GM21367 (cell line): ENCODE measurements around the gene ADCY5.

ENCODE experiments used
- ATAC-seq: cut with Tn5 transposase; IDR thresholded peaks from one replicate; pipeline ENCODE4 v1.9.1; 2021; ENCODE audit not compliant: unreplicated experiment

Gene ADCY5

DNA sequence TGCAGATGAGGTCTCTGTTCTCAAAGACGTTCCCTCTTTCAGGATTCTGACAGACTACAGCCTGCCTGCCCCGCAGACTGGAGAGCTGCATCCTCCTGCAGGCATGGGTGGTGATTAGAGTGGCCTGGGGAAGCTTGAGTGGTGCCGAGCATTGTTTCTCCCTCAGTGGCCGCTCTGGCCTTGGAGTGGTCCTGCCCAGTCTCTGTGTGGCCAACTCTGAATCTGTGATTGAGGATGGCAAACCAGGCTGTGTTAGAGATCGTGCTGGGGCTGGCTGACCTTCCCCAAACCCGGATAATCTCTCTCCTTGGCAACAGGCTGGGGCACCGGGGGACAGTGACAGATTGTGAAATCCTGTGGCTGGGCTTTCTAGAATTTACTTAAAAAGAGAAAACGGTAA is 11.0 kb upstream of the ADCY5 start:
- no peak for ATAC-seq

- no peak for ATAC-seq
Observed at GRCh38 chr3:123458255-123458654, 9.4 kb upstream of the ADCY5 start.

- ATAC-seq, result no peak
Observed at GRCh38 chr3:123457841-123458240, 9.0 kb upstream of the ADCY5 start.

DNA sequence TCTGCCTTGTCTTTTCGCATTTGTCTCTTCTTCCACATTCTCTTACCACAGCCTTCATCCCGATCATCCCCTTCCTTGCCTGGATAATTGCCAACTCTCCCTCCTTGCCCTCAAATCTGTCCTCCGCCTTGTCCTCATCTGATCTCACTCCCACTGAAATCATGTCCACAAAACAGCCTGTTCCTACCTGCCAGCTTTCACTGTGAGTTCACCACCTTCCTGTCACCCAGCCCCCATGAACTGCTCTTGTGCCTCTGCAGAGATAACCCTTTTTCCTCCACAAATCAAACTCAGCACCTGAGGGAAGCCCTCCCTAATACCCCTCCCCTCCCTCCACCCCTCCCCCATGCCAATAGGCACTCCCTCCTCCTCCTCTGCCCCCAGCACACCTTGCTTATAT is 4.8 kb upstream of the ADCY5 start:
- no peak for ATAC-seq

- no peak for ATAC-seq
Observed at GRCh38 chr3:123451186-123451585, 2.3 kb upstream of the ADCY5 start.

GRCh38 chr3:123449997-123450604 is 1.2 kb upstream of the ADCY5 start:
- no peak for ATAC-seq

DNA sequence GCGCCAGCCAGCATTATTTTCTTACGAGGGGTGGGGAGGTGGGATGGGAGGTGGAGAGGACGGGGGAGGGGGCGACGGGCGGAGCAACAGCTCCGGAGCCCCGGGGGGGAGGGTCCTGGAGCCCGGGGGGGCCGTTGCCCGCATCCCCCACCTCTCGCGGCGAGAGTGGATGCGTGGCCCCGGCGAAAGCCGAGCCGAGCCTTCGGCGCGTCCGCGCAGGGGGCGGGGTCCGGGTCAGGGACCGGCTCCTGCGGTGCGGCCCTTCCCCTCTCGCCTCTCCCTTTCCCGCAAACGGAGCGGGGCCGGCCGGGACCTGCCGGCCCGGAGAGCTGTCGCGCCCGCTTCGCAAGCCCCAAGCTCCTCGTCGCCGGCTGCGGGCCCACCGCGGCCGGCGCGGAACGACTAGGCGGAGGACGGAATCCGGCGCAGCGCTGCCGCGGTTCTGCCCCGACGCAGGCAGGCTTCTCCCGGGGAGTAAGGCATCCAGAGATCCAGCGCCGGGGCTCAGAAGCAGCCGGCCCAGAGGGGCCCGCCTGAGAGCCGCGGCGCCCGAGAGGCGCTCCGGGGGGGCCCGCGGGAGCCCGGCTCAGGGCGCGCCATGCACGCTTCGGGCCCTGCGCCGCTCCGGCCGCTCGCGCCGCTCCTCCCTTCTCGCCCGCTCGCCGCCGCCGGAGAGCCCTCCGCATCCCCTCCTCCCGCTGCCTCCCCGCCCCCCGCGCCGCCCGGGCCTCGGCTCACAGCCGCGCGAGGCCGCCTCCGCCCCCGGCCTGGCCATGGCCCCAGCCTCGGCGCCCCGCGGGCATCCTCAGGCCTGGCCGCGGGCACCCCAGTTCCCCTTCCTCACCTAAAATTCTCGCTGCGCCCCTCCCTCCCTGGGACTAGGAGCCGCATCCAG is 459 bp upstream of the ADCY5 start:
- ATAC-seq, result no peak

DNA sequence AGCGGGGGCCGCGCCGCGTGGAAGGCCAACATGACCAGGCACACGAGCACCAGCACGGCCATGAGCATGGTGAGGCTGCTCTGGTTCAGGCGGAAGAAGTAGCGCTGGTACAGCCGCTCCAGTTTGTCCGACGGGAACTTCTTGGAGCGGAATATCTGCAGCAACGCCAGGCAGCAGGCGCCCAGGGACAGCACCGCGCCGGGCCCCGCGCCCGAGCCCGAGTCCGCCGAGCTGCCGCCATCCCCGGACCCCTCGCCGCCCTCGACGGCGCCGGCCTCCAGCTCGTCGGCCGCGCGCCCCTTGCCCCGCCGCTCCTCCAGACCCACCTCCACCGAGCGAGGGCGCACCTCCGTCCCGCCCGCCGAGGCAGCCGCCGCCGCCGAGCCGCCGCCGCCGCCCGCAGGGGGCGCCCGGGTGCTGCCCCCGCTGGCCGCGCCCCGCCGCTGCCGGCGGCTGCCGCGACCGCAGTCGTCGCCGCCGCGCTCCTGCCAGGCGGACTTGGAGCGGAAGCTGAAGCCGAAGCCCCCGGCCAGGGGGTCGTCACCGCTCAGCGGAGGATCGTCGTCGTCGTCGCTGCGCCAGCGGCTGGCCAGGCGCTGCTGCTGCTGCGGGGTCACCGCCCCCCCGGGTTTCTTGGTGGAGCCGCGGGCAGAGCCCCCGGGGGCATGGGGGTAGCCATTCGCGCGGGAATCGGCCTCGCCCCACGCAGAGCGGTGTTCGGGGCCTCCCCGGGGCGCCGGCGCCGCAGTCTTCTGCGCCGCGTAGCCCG is 957 bp downstream of the ADCY5 start:
- no peak for ATAC-seq

GRCh38 chr3:123447416-123447748 is 1.5 kb downstream of the ADCY5 start:
- no peak for ATAC-seq

DNA sequence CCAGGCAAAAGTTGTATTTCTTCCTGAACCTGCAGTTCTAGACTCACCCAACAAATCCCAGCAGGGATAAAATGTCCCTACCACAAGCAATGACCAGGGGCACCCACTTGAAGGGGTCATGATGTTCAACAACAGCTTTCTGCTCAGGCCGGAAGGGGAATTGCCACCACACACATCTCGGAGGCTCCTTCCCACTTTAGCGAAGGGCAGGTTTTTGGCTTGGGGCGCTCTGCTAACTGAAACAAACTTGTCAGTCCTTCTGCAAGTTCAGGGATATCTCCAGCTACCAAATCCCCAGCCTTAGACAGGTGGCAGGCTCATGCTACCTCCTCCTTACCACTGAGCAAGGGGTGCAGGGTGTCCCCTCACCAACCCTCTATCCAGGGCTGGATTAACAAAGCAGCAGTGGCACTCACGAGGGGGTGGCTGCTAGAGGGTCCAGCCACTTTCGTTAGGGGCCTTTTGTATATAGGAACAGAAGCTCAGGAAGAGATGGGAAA is 2.2 kb downstream of the ADCY5 start:
- no peak for ATAC-seq

DNA sequence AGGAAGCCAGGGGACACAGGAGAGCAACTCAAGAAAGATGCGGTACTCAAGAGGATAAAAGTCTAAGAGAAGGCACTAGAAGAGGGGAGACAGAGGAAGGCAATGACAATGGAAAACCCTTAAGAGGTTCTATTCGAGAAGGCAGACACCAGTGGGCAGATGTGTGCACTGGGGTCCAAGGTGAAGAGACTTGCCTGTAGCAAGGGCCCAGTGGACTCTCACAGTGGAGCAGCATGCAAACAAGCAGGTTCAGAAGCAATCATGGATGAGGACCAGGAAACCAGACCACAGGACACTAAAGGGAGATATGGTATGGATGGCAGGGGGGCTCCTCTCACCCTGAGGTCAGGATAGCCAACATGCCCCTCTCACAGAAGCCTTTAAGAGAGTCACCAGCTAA is 2.7 kb downstream of the ADCY5 start:
- no peak for ATAC-seq

DNA sequence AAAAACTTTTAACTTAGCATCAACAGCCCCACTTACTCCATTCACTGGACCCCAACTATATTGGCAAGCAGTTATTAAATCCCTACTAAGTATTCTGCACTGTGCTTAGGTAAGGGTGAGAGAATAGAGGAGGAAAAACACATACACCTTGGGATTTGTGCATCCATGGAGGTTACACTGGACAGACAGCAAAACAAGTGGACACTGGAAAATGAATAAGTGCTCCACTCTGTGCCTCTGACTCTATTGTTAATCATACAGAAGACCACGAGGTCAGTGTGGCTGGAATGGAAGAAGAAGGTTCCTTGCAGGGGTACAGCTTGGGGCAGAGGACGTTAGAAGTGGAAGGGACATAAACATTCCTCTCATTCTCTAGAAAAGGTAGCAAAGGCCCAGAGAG is 3.2 kb downstream of the ADCY5 start:
- ATAC-seq, result no peak

DNA sequence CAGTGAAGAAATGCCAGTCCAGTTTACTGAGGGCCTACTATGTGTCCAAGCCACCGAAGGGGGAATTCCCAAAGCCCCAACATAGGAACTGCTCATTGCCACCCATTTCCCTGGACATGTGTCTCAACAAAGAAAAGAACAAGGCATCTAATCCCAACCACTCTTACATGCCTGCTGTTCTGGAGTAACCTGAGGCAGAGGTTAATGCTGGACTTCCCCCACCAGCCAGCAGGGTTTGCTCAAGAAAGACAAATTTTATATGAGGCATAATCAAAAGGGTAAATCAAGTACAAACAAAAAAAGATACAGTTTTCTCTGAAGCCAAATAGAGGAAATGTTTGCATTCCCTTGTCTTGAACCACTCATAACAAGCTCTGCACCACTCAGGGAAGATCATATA is 4.1 kb downstream of the ADCY5 start:
- ATAC-seq, result no peak

GRCh38 chr3:123444023-123444422 is 4.9 kb downstream of the ADCY5 start:
- no peak for ATAC-seq

DNA sequence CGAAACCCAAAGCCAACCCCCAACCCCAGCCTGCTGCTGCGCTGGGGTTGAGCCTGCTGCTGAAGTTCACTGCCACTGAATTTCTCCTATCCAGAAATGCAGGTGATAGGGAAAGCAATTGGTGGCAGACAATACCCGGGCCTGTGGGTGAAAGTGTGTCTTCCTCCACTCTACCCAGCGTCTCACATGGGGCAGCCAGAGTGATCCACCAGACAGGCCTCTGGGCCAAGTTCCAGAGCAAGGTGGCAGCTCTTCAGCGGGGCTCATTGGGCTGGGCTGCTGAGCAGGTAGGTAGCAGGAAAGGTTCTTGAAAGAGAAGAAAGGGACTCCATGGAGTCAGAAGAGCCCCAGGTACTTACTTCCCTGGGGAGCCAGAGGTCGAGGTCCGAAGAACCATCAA is 6.0 kb downstream of the ADCY5 start:
- no peak for ATAC-seq

DNA sequence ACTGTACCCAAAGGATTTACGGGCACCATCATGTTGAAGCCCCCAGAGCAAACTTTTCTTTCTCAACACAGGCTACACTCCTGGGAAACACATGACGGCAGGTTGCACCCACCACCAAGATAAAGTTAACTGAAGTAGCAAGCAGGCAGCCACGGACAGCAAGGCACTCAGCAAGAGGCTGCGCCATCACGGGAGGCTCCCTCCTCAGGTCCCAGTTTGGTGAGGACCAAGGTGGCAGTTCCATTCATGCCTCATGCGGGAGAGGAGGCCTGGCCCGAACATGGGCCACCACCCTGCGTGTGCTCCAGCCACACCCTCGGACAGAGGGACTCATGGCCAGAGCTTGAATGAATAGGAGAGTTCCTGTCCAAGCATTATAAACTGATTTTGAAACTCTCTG is 6.8 kb downstream of the ADCY5 start:
- no peak for ATAC-seq

DNA sequence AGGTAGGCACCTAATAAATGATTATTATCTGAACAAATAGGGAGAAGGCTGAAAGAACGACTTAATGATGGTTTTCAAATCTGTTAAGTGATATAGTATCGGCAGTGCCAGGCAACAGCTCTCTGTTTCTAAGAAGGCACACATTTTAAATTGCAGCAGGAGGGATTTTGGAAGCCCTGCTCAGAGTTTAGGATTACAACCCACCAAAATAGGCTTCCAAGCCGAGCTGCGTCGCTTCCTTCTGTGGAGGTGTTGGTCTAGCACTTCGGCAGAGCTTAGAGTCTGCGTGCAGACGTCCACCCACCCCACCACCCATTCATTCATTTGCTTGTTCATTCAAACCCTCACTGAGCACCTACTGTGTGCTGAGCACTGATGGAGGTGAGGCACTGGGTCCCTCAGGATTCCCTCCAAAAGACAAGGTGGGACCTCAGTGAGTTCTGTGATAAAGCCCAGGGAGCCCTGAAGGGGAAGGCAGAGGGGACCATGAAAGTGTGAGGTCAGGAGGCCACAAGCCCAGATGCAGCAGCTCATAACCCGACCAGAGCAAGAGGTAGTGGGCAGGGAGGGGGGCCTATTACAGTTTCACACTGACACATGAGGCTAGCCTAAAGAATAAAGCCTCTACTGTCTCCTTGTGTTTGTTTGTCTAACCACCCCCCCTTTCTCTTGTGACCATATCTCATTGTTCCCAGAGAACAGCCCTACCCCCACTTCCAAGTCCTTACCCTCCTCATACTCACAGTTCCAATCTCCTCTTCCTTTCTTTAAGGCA is 8.9 kb downstream of the ADCY5 start:
- ATAC-seq, result no peak

- no peak for ATAC-seq
Observed at GRCh38 chr3:123432832-123433523, 15.9 kb downstream of the ADCY5 start.

DNA sequence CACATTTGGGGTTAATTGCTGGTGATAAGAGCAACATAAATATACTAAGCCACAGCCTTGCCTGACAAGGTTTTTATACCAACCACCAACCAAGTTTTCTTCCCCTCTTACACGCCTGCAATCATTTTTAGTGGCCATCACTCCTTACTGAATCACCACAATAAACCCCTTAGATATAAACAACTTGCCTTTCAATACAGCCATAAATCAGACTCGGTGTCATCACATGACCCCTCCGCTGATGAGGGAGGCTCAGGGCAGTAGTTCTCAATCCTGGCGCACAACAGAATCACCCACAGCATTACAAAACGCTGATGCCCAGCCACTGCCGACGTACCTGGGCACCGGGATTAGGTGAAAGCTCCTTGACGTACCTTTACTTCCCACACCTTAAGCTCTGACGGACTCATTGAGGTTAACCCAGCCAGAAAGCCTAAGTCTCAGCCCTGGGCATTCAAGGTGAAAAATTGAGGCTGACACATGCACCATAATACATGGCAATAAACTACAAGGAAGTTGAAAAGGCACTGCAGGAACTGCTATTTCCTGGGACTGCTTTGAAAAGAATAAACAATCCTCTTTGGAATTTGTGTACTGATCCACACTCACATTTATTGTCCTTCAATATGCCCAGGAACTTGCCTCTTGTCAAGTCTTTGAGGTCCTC is 17.1 kb downstream of the ADCY5 start:
- ATAC-seq, result no peak
